ENCODE data around the gene BABAM2. TPM values are rescaled to one million over a fixed set of nuclear protein-coding genes. Genes with fewer than 3 reads are reported as not detected.

BABAM2 gene
- total RNA-seq, 4 donors from 2014 or later: 57.2 to 72.2 (median 67.5) TPM

DNA sequence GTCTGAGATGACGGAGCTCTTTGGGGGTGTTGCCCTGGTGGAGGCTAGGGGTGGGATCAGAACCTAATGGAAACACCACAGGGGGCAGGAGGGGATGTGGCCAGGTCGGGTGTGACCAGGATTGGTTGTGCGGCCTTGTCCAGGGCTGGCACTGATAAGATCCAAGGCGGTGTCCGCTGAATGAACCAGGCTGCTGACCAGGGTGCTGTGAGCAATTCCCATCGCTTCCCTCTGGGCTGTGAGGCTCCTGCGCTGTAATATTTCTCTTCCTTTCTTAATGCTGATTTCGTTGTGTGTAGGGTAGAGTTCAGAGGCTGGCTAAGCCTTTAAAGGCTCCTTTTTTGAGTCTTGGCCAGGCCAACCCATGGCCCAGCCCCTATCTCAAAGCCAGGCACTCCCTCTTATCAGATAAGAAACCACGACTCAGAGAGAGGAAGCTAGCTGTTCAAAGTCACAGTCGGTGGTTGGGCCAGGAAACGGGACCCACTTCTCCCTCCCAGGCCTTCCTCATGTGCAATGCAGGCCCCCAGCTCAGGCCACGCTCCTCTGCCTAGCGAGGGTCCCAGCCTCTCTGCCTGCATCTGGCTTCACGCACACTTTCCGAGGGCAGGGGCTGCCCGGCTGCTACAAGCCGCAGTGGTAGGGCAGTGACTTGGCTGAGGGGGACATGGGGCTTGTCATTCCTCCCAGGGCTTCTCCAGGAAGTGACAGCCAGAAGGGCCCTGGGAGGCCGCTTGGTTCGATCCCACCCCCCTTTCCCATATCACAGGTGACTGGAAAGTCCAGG lies 476.2 kb downstream of the BABAM2 start:
- H3K27me3 ChIP-seq: no peaks in the 10 kb centered on the region
- H3K9me3 ChIP-seq: no peaks in the 10 kb centered on the region
- no peak overlapping the region for H3K4me3 ChIP-seq
- no peaks in the 10 kb centered on the region for H3K36me3 ChIP-seq
- DNase-seq (no peak), ATAC-seq (no peak)
- peaks cover 14 to 15% of the 10 kb centered on the region in 2 donors for H3K4me1 ChIP-seq
- in situ Hi-C loops (cut with MboI; ENCODE audit: low sequenced_read_pairs in 4 of 4) (no loop called here), intact Hi-C loops (cut with DNase I; ENCODE audit: low total_unique reads) (no loop called here)
- TF ChIP-seq, protein P1, sequence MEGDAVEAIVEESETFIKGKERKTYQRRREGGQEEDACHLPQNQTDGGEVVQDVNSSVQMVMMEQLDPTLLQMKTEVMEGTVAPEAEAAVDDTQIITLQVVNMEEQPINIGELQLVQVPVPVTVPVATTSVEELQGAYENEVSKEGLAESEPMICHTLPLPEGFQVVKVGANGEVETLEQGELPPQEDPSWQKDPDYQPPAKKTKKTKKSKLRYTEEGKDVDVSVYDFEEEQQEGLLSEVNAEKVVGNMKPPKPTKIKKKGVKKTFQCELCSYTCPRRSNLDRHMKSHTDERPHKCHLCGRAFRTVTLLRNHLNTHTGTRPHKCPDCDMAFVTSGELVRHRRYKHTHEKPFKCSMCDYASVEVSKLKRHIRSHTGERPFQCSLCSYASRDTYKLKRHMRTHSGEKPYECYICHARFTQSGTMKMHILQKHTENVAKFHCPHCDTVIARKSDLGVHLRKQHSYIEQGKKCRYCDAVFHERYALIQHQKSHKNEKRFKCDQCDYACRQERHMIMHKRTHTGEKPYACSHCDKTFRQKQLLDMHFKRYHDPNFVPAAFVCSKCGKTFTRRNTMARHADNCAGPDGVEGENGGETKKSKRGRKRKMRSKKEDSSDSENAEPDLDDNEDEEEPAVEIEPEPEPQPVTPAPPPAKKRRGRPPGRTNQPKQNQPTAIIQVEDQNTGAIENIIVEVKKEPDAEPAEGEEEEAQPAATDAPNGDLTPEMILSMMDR (IDR thresholded peaks at IDR 0.05 in 4 of 5, conservative IDR thresholded peaks at IDR 0.05 in 1 of 5): no peak
- TF ChIP-seq POLR2A (IDR thresholded peaks at IDR 0.05): no peak
- H3K27ac ChIP-seq: no peak overlapping the region

DNA sequence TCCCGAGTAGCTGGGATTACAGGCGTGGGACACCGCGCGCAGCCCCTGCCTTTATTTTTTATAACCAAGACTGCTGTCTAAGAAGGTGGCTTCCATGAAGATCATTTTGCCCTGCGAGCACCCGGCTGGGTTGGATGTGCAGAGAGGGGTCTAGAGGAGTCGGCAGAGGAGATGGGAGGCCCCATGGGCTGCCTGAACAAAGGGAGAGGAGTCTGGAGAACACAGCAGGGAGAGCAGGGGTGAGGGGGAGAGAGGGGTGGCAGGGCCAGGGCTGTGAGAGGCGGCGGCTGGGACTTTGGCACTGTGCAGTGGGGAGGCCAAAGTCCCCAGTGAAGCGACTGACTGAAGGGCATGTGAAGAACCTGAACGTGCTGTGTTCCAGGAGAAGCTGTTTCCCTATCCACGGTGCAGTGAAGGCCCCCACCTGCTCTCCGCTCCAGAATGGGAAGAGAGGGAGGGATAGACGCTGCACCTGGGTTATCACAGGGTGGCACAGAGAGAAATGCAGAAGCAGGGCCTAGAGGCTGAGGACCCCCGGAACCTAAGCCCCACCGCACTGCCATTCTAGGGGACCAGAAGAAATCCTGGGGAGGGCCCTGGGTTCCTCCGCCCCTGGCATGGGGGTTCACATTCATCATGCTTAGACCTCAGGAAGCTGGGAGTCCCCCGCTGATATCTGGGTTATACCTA lies 477.3 kb downstream of the BABAM2 start:
- H3K27ac ChIP-seq: no peak overlapping the region
- in situ Hi-C loops (cut with MboI; ENCODE audit: low sequenced_read_pairs in 4 of 4) (no loop called here), intact Hi-C loops (cut with DNase I; ENCODE audit: low total_unique reads) (no loop called here)
- no peak for TF ChIP-seq POLR2A (IDR thresholded peaks at IDR 0.05)
- TF ChIP-seq, protein P1 (IDR thresholded peaks at IDR 0.05 in 4 of 5, conservative IDR thresholded peaks at IDR 0.05 in 1 of 5): no peak
- DNase-seq: no peak
- H3K9me3 ChIP-seq: no peaks in the 10 kb centered on the region
- no peak overlapping the region for H3K4me3 ChIP-seq
- ATAC-seq: no peak
- no peaks in the 10 kb centered on the region for H3K27me3 ChIP-seq
- H3K36me3 ChIP-seq: no peaks in the 10 kb centered on the region
- peaks cover 14 to 15% of the 10 kb centered on the region in 2 donors for H3K4me1 ChIP-seq

DNA sequence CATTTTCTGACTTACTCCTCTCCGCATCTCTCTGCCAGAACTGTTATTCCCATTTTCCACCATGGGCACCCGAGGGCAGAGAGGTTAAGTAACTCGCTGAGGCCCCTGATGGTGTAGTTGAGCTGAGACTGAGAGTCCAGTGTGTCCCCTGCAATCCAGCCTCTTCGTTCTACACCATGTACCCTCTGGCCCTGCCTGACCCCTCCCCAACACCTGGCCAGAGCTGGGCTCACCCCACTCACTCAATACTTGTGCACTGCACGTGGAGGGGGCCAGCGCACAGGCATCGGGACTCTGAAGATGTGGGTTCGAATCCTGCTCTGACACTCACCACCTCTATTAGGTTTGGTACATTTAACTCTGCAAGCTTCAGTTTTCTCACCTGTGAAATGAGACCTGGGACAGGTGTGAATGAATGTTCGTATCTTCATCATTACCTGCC lies 477.8 kb downstream of the BABAM2 start:
- DNase-seq: no peak
- no peak for TF ChIP-seq POLR2A (IDR thresholded peaks at IDR 0.05)
- TF ChIP-seq, protein P1 (IDR thresholded peaks at IDR 0.05 in 4 of 5, conservative IDR thresholded peaks at IDR 0.05 in 1 of 5): no peak
- Histone ChIP-seq H3K9me3 (no peaks in the 10 kb centered on the region), H3K4me3 (no peak overlapping the region), H3K36me3 (no peaks in the 10 kb centered on the region), H3K4me1 (peaks cover 14 to 15% of the 10 kb centered on the region in 2 donors), H3K27ac (no peak overlapping the region), H3K27me3 (no peaks in the 10 kb centered on the region)
- in situ Hi-C loops (cut with MboI; ENCODE audit: low sequenced_read_pairs in 4 of 4) (no loop called here), intact Hi-C loops (cut with DNase I; ENCODE audit: low total_unique reads) (no loop called here)
- ATAC-seq: no peak

DNA sequence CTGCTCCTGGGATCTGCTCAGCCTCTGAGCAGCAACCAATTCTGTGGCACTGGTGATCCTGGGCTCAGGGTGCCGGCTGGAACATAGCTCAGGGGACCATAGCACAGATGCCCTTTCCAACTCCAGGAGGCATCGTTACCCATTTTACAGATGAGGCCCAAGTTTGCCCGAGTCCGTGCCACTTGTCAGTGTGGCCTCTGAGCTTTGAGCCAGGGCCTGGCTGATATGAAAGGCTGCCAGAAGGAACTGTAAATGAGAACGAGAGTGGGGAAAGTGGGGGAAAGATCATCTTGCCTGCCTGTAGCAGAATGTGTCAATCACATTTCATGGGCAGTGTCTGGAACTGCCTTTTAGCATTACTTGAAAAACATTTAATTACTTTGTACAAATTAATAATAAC lies 478.8 kb downstream of the BABAM2 start:
- TF ChIP-seq POLR2A (IDR thresholded peaks at IDR 0.05): no peak
- TF ChIP-seq, protein P1 (IDR thresholded peaks at IDR 0.05 in 4 of 5, conservative IDR thresholded peaks at IDR 0.05 in 1 of 5): no peak
- intact Hi-C loops (cut with DNase I; ENCODE audit: low total_unique reads) (no loop called here), in situ Hi-C loops (cut with MboI; ENCODE audit: low sequenced_read_pairs in 4 of 4) (no loop called here)
- no peaks in the 10 kb centered on the region for H3K9me3 ChIP-seq
- no peaks in the 10 kb centered on the region for H3K27me3 ChIP-seq
- ATAC-seq (no peak), DNase-seq (no peak)
- no peak overlapping the region for H3K27ac ChIP-seq
- peaks cover 14 to 15% of the 10 kb centered on the region in 2 donors for H3K4me1 ChIP-seq
- no peaks in the 10 kb centered on the region for H3K36me3 ChIP-seq
- H3K4me3 ChIP-seq: no peak overlapping the region

Data from gastrocnemius medialis (tissue), 4 donors.